K562 (cell line): ENCODE data around the gene ETS2. TPM values are rescaled to one million over a fixed set of nuclear protein-coding genes. Genes with fewer than 3 reads are reported as not detected.

Experiments
- AFF1 ChIP-seq, 2 experiments: fragments of 450-650 bp; IDR thresholded peaks; 2 replicates each; pipeline ENCODE4 v1.6.1; 2018; ENCODE audit warnings: mild to moderate bottlenecking in 2 of 2, low read depth in 1 of 2; ENCODE audit not compliant: partially characterized antibody in 2 of 2
- ARNT ChIP-seq, 2 experiments: fragments of 450-650 bp; IDR thresholded peaks; 2 replicates each; pipeline ENCODE4 v1.6.1; 2016; ENCODE audit warnings: mild to moderate bottlenecking in 1 of 2
- L3MBTL2 ChIP-seq: fragments of 450-650 bp; IDR thresholded peaks from 2 replicates; pipeline ENCODE4 v1.6.1; 2016; ENCODE audit warnings: mild to moderate bottlenecking, moderate library complexity
- PPARD ChIP-seq: fragments of 250-450 bp; sonication (Bioruptor Pico); IDR thresholded peaks from 2 replicates; pipeline ENCODE4 v1.8.0; 2022; ENCODE audit warnings: inconsistent platforms, mild to moderate bottlenecking, moderate library complexity
- RFX1 ChIP-seq: fragments of 450-650 bp; IDR thresholded peaks from 2 replicates; pipeline ENCODE4 v1.6.1; 2016; ENCODE audit warnings: mild to moderate bottlenecking, moderate library complexity
- SP1 ChIP-seq: sonication (generic); formaldehyde crosslinking; IDR thresholded peaks from 2 replicates; pipeline ENCODE4 v1.8.1; 2022; ENCODE audit warnings: mild to moderate bottlenecking, missing genetic modification reagents
- TCF7 ChIP-seq: sonication (generic); IDR thresholded peaks from 2 replicates; pipeline ENCODE4 v1.6.1; 2016; ENCODE audit warnings: antibody characterized with exemption, borderline replicate concordance
- ZNF212 ChIP-seq: fragments of 450-650 bp; formaldehyde crosslinking; IDR thresholded peaks from 2 replicates; pipeline ENCODE4 v1.4.0; 2020; ENCODE audit warnings: mild to moderate bottlenecking
- ZNF23 ChIP-seq: fragments of 250-450 bp; sonication (Bioruptor Pico); IDR thresholded peaks from 2 replicates; pipeline ENCODE4 v1.4.0; 2020; ENCODE audit warnings: mild to moderate bottlenecking
- polyA plus RNA-seq, 8 experiments: library from polyadenylated mRNA; depleted of rRNA in 4 of 8; stranded (reverse) in 5 of 8; unstranded in 3 of 8; fragments of >200 nt; fragmentation: Nextera tagmentation in 2 of 8; fragmentation: Illumina TruSeq in 1 of 8; extraction: Ambion mirVana in 2 of 8; extraction: Trizol in 1 of 8; gene quantifications; 2 replicates each; pipeline versions ENCODE4 v1.2.1 to v1.2.3, GENCODE V29; 2011 to 2014; ENCODE audit warnings: inconsistent platforms in 1 of 8, missing spikeins in 1 of 8
- total RNA-seq, 7 experiments: library from RNA; depleted of rRNA in 6 of 7; stranded (reverse); fragments of >200 nt in 6 of 7; fragmentation: Illumina TruSeq in 2 of 7; extraction: Trizol in 2 of 7; gene quantifications; 2 replicates each; pipeline versions ENCODE4 v1.2.1 to v1.2.3, GENCODE V29; 2011 to 2021; ENCODE audit warnings: low replicate concordance in 1 of 7
- TF ChIP-seq, protein P1 (sequence below), 2 experiments: fragments of 450-650 bp in 1 of 2; sonication (generic) in 1 of 2; formaldehyde crosslinking in 1 of 2; IDR thresholded peaks; 2 replicates each; pipeline versions ENCODE4 v1.7.1 to v1.9.0; 2016 to 2022; ENCODE audit warnings: inconsistent platforms in 1 of 2, mild to moderate bottlenecking in 1 of 2, missing genetic modification reagents in 1 of 2

The ETS2 gene
- total and polyA plus RNA-seq, 9 of the 15 experiments (the other 6 are each of a cell fraction or from before 2014, with no cell fraction given): 1.7 to 24.4 (median 12.2) TPM

- TF ChIP-seq, protein P1, sequence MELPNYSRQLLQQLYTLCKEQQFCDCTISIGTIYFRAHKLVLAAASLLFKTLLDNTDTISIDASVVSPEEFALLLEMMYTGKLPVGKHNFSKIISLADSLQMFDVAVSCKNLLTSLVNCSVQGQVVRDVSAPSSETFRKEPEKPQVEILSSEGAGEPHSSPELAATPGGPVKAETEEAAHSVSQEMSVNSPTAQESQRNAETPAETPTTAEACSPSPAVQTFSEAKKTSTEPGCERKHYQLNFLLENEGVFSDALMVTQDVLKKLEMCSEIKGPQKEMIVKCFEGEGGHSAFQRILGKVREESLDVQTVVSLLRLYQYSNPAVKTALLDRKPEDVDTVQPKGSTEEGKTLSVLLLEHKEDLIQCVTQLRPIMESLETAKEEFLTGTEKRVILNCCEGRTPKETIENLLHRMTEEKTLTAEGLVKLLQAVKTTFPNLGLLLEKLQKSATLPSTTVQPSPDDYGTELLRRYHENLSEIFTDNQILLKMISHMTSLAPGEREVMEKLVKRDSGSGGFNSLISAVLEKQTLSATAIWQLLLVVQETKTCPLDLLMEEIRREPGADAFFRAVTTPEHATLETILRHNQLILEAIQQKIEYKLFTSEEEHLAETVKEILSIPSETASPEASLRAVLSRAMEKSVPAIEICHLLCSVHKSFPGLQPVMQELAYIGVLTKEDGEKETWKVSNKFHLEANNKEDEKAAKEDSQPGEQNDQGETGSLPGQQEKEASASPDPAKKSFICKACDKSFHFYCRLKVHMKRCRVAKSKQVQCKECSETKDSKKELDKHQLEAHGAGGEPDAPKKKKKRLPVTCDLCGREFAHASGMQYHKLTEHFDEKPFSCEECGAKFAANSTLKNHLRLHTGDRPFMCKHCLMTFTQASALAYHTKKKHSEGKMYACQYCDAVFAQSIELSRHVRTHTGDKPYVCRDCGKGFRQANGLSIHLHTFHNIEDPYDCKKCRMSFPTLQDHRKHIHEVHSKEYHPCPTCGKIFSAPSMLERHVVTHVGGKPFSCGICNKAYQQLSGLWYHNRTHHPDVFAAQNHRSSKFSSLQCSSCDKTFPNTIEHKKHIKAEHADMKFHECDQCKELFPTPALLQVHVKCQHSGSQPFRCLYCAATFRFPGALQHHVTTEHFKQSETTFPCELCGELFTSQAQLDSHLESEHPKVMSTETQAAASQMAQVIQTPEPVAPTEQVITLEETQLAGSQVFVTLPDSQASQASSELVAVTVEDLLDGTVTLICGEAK (IDR thresholded peaks at IDR 0.05): no peak
- TF ChIP-seq, protein P1 (CRISPR knock-in tag; IDR thresholded peaks at IDR 0.05): no peak
- TF ChIP-seq PPARD (CRISPR knock-in tag) (no peak), L3MBTL2 (peak; percentile 35; the same call in 1 of the 2 replicates), AFF1 (IDR thresholded peaks at IDR 0.05; ENCODE audit: low read depth in 1 of 2, partially characterized antibody in 2 of 2) (no peak), ZNF212 (CRISPR knock-in tag) (no peak), ARNT (IDR thresholded peaks at IDR 0.05) (no peak), RFX1 (peak; percentile 61), SP1 (CRISPR knock-in tag) (no peak), TCF7 (no peak), ZNF23 (CRISPR knock-in tag) (no peak)
Measured at GRCh38 chr21:38857152-38857825, 51.6 kb downstream of the ETS2 start (continued).
